Fibroblast of pulmonary artery (primary cell): Measurements from ENCODE around the gene PLCB2.

Experiments
- DNase-seq: peaks from one replicate; pipeline ENCODE4 v3.0.0-alpha.2; 2010; ENCODE audit warnings: low read depth
- H3K4me3 ChIP-seq: replicated peaks from 2 replicates; pipeline ENCODE4 v1.5.1; 2011; ENCODE audit warnings: low read depth, mild to moderate bottlenecking, control low read depth, low read length, moderate library complexity
- CTCF ChIP-seq: IDR thresholded peaks from 2 replicates; pipeline ENCODE4 v1.5.1; 2011; ENCODE audit warnings: mild to moderate bottlenecking, control low read depth, low read length, inconsistent platforms; ENCODE audit errors: missing control alignments

Gene PLCB2

GRCh38 chr15:40295877-40296560 is 11.7 kb downstream of the PLCB2 start:
- no peak for TF ChIP-seq CTCF
- no peak for DNase-seq

DNA sequence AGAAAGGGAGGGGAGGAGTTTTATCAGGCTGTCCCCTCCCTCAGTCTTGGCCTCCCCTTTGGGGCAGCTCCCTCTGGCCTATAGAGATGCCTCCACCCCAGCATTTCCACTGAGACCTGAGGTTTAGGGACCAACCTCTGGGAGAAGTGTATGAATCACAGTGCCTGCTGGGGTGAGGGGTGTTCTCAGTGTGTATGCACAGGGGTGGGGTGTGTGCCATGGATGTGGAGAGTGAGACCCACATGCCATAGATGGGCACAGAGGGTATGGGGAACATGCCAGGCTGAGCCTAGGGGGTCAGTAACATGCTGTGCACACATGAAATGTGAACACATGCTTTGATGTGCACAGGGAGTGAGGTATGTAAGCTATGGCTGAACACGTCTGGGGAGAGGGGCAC is 12.4 kb downstream of the PLCB2 start:
- H3K4me3 ChIP-seq = no peak overlapping the region
- DNase-seq = no peak
- TF ChIP-seq CTCF = no peak

More at GRCh38 chr15:40295877-40296560, 11.7 kb downstream of the PLCB2 start:
- no peak overlapping the region for H3K4me3 ChIP-seq

DNA sequence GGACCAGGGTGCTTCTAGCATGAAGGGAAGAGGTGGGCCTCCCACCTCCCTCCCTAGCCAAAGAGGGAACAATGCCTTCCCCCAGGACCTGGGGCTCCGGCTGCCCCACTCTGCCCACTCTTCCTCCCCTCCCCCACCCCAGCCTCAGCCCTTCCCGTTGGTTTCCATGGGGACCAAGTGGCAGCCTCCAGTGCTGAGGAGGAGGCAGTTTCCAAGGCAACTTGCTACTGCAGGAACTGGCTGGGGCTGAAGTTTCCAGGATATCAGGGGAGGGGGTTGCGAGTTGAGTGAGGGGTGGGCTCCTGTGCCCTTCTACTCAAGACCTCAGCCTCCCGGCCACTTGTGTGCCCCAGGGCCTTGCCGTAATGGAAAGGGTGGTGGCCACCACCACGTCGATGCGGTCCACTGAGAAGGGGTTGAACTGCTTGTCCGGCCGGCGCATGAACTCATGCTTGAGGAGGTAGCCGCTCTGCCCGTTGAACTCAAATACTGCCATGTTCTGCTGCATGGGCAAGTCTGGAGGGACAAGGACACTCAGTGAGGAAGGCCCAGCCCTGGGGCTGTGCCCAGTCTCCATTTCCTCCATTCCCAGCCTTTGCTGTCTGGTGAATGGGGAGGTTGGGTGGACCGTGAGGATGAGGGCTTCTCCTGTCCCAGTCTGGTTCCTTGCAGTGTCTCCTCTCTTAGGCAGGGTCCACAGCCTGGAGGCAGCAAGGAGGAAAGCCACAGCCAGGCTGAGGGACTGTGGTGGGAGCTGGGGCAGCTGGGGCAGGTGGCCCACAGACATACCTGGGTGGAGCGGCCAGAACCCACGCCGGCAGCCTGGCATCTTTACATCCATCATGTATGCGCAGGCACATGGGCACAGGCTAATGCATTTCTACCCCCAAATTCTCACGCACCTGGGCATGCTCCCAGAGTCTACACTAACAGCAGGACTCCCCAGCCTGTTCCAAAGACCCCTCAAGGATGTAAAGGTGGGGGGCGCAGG is 13.5 kb downstream of the PLCB2 start:
- TF ChIP-seq CTCF = no peak
- H3K4me3 ChIP-seq = no peak overlapping the region
- DNase-seq = no peak

- H3K4me3 ChIP-seq = no peak overlapping the region
- DNase-seq = no peak
- no peak for TF ChIP-seq CTCF
Observed at GRCh38 chr15:40293006-40293405, 14.7 kb downstream of the PLCB2 start.

DNA sequence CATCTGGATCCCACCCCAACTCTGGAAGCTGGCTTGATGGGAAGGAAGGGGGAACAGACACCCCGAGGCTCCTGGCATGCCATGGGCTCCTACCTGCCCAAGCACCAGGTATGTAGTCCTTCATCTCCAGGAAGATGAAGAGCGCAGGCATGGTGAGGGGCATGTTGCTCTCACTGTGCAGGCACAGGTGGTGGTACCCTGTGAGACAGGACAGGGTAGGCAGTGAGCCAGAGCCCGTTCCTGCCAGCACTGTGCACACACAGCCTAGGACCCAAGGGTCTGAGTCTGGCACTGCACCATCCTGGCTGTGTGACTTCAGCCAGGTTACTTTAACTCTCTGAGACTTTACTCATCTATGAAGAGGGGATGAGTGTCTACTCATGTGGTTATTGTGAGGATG is 15.5 kb downstream of the PLCB2 start:
- TF ChIP-seq CTCF = no peak
- no peak for DNase-seq
- no peak overlapping the region for H3K4me3 ChIP-seq

GRCh38 chr15:40290918-40291574 is 16.7 kb downstream of the PLCB2 start:
- DNase-seq = peak; percentile 53
- H3K4me3 ChIP-seq = peak overlapping the region; percentile 27

More at GRCh38 chr15:40290918-40291574, 16.7 kb downstream of the PLCB2 start:
- TF ChIP-seq CTCF = no peak
